GM23248 (cell line): ENCODE data around the gene ATL3. TPM values are rescaled to one million over a fixed set of nuclear protein-coding genes. Genes with fewer than 3 reads are reported as not detected.

ENCODE experiments used
- DNase-seq: peaks from one replicate; pipeline ENCODE4 v3.0.0-alpha.2; 2015
- H2AFZ ChIP-seq: fragments of 200-600 bp; sonication (generic); 2 replicates; pipeline ENCODE4 v1.6.1; 2016; ENCODE audit warnings: antibody characterized with exemption
- H3F3A ChIP-seq: fragments of 200-600 bp; sonication (generic); 2 replicates; pipeline ENCODE4 v1.6.1; 2016; ENCODE audit warnings: mild to moderate bottlenecking, antibody characterized with exemption, mixed run types; ENCODE audit not compliant: insufficient read depth
- H3K27ac ChIP-seq: fragments of 200-600 bp; sonication (generic); 2 replicates; pipeline ENCODE4 v1.5.1; 2016; ENCODE audit warnings: mild to moderate bottlenecking
- H3K27me3 ChIP-seq: fragments of 200-600 bp; sonication (generic); replicated peaks from 2 replicates; pipeline ENCODE4 v1.6.1; 2016; ENCODE audit warnings: mild to moderate bottlenecking; ENCODE audit not compliant: insufficient read depth
- H3K36me3 ChIP-seq: fragments of 200-600 bp; sonication (generic); 2 replicates; pipeline ENCODE4 v1.6.1; 2016; ENCODE audit warnings: low read depth, mild to moderate bottlenecking
- H3K4me1 ChIP-seq: fragments of 200-600 bp; sonication (generic); 2 replicates; pipeline ENCODE4 v1.6.1; 2016; ENCODE audit warnings: mild to moderate bottlenecking; ENCODE audit not compliant: insufficient read depth
- H3K4me2 ChIP-seq: fragments of 200-600 bp; sonication (generic); one replicate; pipeline ENCODE4 v1.6.1; 2016; ENCODE audit warnings: mild to moderate bottlenecking; ENCODE audit not compliant: unreplicated experiment
- H3K4me3 ChIP-seq: fragments of 200-600 bp; sonication (generic); 2 replicates; pipeline ENCODE4 v1.5.1; 2016; ENCODE audit warnings: mild to moderate bottlenecking
- H3K79me2 ChIP-seq: fragments of 200-600 bp; sonication (generic); 2 replicates; pipeline ENCODE4 v1.6.1; 2016; ENCODE audit warnings: mild to moderate bottlenecking; ENCODE audit not compliant: insufficient read depth
- H3K9ac ChIP-seq: fragments of 200-600 bp; sonication (generic); 2 replicates; pipeline ENCODE4 v1.6.1; 2016; ENCODE audit warnings: mild to moderate bottlenecking
- H3K9me2 ChIP-seq: fragments of 200-600 bp; sonication (generic); 2 replicates; pipeline ENCODE4 v1.6.1; 2016; ENCODE audit warnings: mixed run types, mild to moderate bottlenecking, moderate library complexity; ENCODE audit not compliant: insufficient read depth
- H3K9me3 ChIP-seq: fragments of 200-600 bp; sonication (generic); one replicate; pipeline ENCODE4 v1.6.1; 2017; ENCODE audit warnings: low read depth
- H4K20me1 ChIP-seq: fragments of 200-600 bp; sonication (generic); 2 replicates; pipeline ENCODE4 v1.6.0; 2016; ENCODE audit not compliant: insufficient read depth
- EZH2 ChIP-seq: fragments of 200-600 bp; sonication (generic); IDR thresholded peaks from 2 replicates; pipeline ENCODE4 v1.6.1; 2018; ENCODE audit warnings: antibody characterized with exemption, mild to moderate bottlenecking; ENCODE audit not compliant: insufficient read depth, poor library complexity, severe bottlenecking
- EZH2phosphoT487 ChIP-seq: fragments of 200-600 bp; sonication (generic); IDR thresholded peaks from 2 replicates; pipeline ENCODE4 v1.6.1; 2018; ENCODE audit warnings: antibody characterized with exemption, moderate library complexity, mild to moderate bottlenecking, low read depth; ENCODE audit not compliant: insufficient read depth
- WGBS, 2 experiments: methylation state at CpG; one replicate each; pipeline ENCODE4 v1.1.6; 2015 to 2017; ENCODE audit warnings: low lambda C conversion rate in 2 of 2, low coverage in 1 of 2; ENCODE audit errors: missing lambda C conversion rate in 2 of 2; 5-methylcytosine and 5-hydroxymethylcytosine counted together
- in situ Hi-C: fragments of 300-500 bp; cut with MboI; formaldehyde crosslinking; loops from 2 replicates; pipeline ENCODE4 v1.15.0; 2020
- polyA plus RNA-seq: library from polyadenylated mRNA; unstranded; fragments of >200 nt; fragmentation: Nextera tagmentation; extraction: Ambion mirVana; gene quantifications from 2 replicates; pipeline ENCODE4 v1.2.1, GENCODE V29; 2016
- total RNA-seq: library from RNA; depleted of rRNA; stranded (reverse); fragments of >200 nt; shearing (Covaris generic); gene quantifications from 2 replicates; pipeline ENCODE4 v1.2.3, GENCODE V29; 2014

Gene ATL3
- total and polyA plus RNA-seq, 2 experiments from 2014 or later: 79.9 to 210 TPM

GRCh38 chr11:63598556-63598955 is 72.6 kb downstream of the ATL3 start:
- H3F3A ChIP-seq: no peaks in the 10 kb centered on the region
- H4K20me1 ChIP-seq: no peaks in the 10 kb centered on the region
- TF ChIP-seq EZH2: no peak
- no peak for TF ChIP-seq EZH2phosphoT487
- no peaks in the 10 kb centered on the region for H3K27me3 ChIP-seq
- in situ Hi-C loops: no loop called here
- H3K4me2 ChIP-seq: no peak overlapping the region
- no peak overlapping the region for H3K4me3 ChIP-seq
- no peaks in the 10 kb centered on the region for H3K79me2 ChIP-seq
- H2AFZ ChIP-seq: no peak overlapping the region
- no peaks in the 10 kb centered on the region for H3K9me3 ChIP-seq
- 60 to 66% methylated on average over 4 of the region's 4 CpGs for WGBS, 2 experiments
- no peak overlapping the region for H3K9ac ChIP-seq
- H3K4me1 ChIP-seq: peaks cover 9% of the 10 kb centered on the region
- no peak for DNase-seq
- H3K9me2 ChIP-seq: no peaks in the 10 kb centered on the region
- no peak overlapping the region for H3K27ac ChIP-seq
- H3K36me3 ChIP-seq: no peaks in the 10 kb centered on the region

- no peak overlapping the region for H3K27ac ChIP-seq
- WGBS, 2 experiments: 56 to 61% methylated on average over 4 of the region's 4 CpGs
- peak; percentile 71 for DNase-seq
Measured at GRCh38 chr11:63595296-63595695, 75.9 kb downstream of the ATL3 start.

GRCh38 chr11:63592975-63593395 is 78.2 kb downstream of the ATL3 start:
- in situ Hi-C loops: no loop called here
- no peak overlapping the region for H3K4me3 ChIP-seq
- H3K9me3 ChIP-seq: no peaks in the 10 kb centered on the region
- H3K9me2 ChIP-seq: no peaks in the 10 kb centered on the region
- H4K20me1 ChIP-seq: no peaks in the 10 kb centered on the region
- H3K36me3 ChIP-seq: no peaks in the 10 kb centered on the region
- H2AFZ ChIP-seq: no peak overlapping the region
- no peaks in the 10 kb centered on the region for H3F3A ChIP-seq
- H3K27me3 ChIP-seq: no peaks in the 10 kb centered on the region
- WGBS, 2 experiments: 69 to 75% methylated on average over 4 of the region's 4 CpGs
- H3K4me2 ChIP-seq: no peak overlapping the region
- no peak overlapping the region for H3K9ac ChIP-seq
- peak; percentile 56 for DNase-seq
- TF ChIP-seq EZH2 (no peak), EZH2phosphoT487 (no peak)
- H3K4me1 ChIP-seq: no peaks in the 10 kb centered on the region
- no peaks in the 10 kb centered on the region for H3K79me2 ChIP-seq
- no peak overlapping the region for H3K27ac ChIP-seq

More at GRCh38 chr11:63595296-63595695, 75.9 kb downstream of the ATL3 start:
- H3K9me2 ChIP-seq: no peaks in the 10 kb centered on the region
- no peaks in the 10 kb centered on the region for H3K36me3 ChIP-seq
- in situ Hi-C loops: no loop called here
- H3F3A ChIP-seq: no peaks in the 10 kb centered on the region
- no peaks in the 10 kb centered on the region for H4K20me1 ChIP-seq
- no peak overlapping the region for H3K4me2 ChIP-seq
- H3K4me1 ChIP-seq: peaks cover 9% of the 10 kb centered on the region
- TF ChIP-seq EZH2phosphoT487 (no peak), EZH2 (no peak)
- H3K27me3 ChIP-seq: no peaks in the 10 kb centered on the region
- no peak overlapping the region for H2AFZ ChIP-seq
- no peak overlapping the region for H3K4me3 ChIP-seq
- H3K9me3 ChIP-seq: no peaks in the 10 kb centered on the region
- no peaks in the 10 kb centered on the region for H3K79me2 ChIP-seq
- H3K9ac ChIP-seq: no peak overlapping the region

- in situ Hi-C loops: no loop called here
- no peaks in the 10 kb centered on the region for H4K20me1 ChIP-seq
- no peaks in the 10 kb centered on the region for H3K4me1 ChIP-seq
- H3K9ac ChIP-seq: no peak overlapping the region
- H2AFZ ChIP-seq: no peak overlapping the region
- no peaks in the 10 kb centered on the region for H3K9me2 ChIP-seq
- no peak for DNase-seq
- H3K36me3 ChIP-seq: no peaks in the 10 kb centered on the region
- H3K27me3 ChIP-seq: no peaks in the 10 kb centered on the region
- H3K4me3 ChIP-seq: no peak overlapping the region
- no peak overlapping the region for H3K4me2 ChIP-seq
- H3K79me2 ChIP-seq: no peaks in the 10 kb centered on the region
- H3K9me3 ChIP-seq: no peaks in the 10 kb centered on the region
- H3K27ac ChIP-seq: no peak overlapping the region
- WGBS, 2 experiments: 74 to 76% methylated on average over 18 of the region's 18 CpGs
- no peaks in the 10 kb centered on the region for H3F3A ChIP-seq
- TF ChIP-seq EZH2phosphoT487 (no peak), EZH2 (no peak)
Measured at GRCh38 chr11:63590024-63590788, 81.0 kb downstream of the ATL3 start.
